ENCODE measurements around the gene SNAI1. TPM values are rescaled to one million over a fixed set of nuclear protein-coding genes. Genes with fewer than 3 reads are reported as not detected.

SNAI1 gene
- total RNA-seq, 1 experiment from 2014 or later, result 4.1 TPM

DNA sequence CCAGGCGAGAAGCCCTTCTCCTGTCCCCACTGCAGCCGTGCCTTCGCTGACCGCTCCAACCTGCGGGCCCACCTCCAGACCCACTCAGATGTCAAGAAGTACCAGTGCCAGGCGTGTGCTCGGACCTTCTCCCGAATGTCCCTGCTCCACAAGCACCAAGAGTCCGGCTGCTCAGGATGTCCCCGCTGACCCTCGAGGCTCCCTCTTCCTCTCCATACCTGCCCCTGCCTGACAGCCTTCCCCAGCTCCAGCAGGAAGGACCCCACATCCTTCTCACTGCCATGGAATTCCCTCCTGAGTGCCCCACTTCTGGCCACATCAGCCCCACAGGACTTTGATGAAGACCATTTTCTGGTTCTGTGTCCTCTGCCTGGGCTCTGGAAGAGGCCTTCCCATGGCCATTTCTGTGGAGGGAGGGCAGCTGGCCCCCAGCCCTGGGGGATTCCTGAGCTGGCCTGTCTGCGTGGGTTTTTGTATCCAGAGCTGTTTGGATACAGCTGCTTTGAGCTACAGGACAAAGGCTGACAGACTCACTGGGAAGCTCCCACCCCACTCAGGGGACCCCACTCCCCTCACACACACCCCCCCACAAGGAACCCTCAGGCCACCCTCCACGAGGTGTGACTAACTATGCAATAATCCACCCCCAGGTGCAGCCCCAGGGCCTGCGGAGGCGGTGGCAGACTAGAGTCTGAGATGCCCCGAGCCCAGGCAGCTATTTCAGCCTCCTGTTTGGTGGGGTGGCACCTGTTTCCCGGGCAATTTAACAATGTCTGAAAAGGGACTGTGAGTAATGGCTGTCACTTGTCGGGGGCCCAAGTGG, 5.3 kb downstream of the SNAI1 start:
- Histone ChIP-seq H3K4me3 (ENCODE audit: low read depth, low read length, poor library complexity, severe bottlenecking) (no peak overlapping the region), H3K9me3 (ENCODE audit: low read depth, low read length, poor library complexity, severe bottlenecking) (no peaks in the 10 kb centered on the region), H3K27me3 (replicated peaks; ENCODE audit: insufficient read depth, low read depth, low read length, poor library complexity) (no peaks in the 10 kb centered on the region), H3K4me1 (ENCODE audit: insufficient read depth, low read length, poor library complexity, severe bottlenecking) (peaks cover 30% of the 10 kb centered on the region), H3K27ac (ENCODE audit: low read depth, low read length, poor library complexity, severe bottlenecking) (peak overlapping the region; percentile 37), H3K36me3 (ENCODE audit: insufficient read depth, low read length, poor library complexity, severe bottlenecking) (no peaks in the 10 kb centered on the region)
- DNase-seq (ENCODE audit: low spot score), result no peak
- CTCF ChIA-PET, result no interaction called here
- POLR2A ChIA-PET (ENCODE audit: low non-redundant PET), result interaction anchor here (0.6 kb wide), 1 partner anchor 178 kb away, joined by 4 read pairs; no protein-coding TSS in a partner anchor
- TF ChIP-seq, protein P1, sequence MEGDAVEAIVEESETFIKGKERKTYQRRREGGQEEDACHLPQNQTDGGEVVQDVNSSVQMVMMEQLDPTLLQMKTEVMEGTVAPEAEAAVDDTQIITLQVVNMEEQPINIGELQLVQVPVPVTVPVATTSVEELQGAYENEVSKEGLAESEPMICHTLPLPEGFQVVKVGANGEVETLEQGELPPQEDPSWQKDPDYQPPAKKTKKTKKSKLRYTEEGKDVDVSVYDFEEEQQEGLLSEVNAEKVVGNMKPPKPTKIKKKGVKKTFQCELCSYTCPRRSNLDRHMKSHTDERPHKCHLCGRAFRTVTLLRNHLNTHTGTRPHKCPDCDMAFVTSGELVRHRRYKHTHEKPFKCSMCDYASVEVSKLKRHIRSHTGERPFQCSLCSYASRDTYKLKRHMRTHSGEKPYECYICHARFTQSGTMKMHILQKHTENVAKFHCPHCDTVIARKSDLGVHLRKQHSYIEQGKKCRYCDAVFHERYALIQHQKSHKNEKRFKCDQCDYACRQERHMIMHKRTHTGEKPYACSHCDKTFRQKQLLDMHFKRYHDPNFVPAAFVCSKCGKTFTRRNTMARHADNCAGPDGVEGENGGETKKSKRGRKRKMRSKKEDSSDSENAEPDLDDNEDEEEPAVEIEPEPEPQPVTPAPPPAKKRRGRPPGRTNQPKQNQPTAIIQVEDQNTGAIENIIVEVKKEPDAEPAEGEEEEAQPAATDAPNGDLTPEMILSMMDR (conservative IDR thresholded peaks at IDR 0.05; ENCODE audit: low read depth, low read length), result no peak
- TF ChIP-seq EZH2 (IDR thresholded peaks at IDR 0.05; ENCODE audit: borderline replicate concordance, low read depth, low read length, poor library complexity, severe bottlenecking), result no peak
- no TSS peak for BruUV-seq (replicated peaks)
- intact Hi-C loops (cut with micrococcal nuclease; ENCODE audit: unreplicated experiment), result no loop called here

DNA sequence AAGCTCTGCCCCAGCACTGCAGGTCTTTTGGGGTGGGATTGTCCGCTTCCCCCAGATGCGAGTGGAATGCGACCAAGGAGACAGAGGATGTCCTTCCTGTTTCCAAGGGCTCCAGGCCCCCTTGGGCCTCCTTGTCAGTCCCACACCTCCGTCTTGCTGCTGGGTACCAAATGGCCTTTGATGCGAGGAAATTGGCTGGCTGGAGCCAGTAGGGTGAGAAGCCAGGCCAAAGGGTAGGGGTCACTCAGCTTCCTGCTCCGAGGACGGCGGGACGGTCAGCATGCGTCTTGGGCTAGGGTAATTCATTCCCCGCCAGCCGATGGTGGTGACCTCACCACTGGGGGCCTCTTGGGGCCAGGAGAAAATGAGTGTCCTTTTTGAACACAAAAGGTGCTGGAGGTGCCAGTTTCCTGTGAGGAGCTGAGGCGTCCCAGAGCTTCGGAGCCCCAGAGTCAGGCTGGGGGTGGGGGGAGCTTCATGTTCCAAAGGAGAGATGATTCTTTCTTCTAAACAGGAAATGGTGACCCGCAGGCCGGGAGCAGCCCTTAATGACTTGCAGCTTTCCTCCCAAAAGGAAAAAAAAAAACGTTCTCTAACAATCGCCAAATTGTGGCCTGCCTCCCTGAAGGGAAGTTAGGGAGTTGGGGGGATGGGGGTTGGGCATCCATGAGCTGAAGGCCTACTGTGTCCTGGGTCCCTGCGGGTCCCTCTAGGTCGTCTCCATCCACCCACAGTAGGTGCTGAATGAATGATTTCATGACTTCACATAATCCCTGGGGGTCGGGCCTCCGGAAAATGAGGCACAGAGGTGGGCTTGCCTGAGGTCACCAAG, 6.7 kb downstream of the SNAI1 start:
- DNase-seq (ENCODE audit: low spot score), result peak; percentile 75
- H3K4me3 ChIP-seq (ENCODE audit: low read depth, low read length, poor library complexity, severe bottlenecking), result no peak overlapping the region
- TF ChIP-seq EZH2 (IDR thresholded peaks at IDR 0.05; ENCODE audit: borderline replicate concordance, low read depth, low read length, poor library complexity, severe bottlenecking), result no peak
- TF ChIP-seq, protein P1 (conservative IDR thresholded peaks at IDR 0.05; ENCODE audit: low read depth, low read length), result no peak
- no peaks in the 10 kb centered on the region for H3K27me3 ChIP-seq (replicated peaks; ENCODE audit: insufficient read depth, low read depth, low read length, poor library complexity)
- POLR2A ChIA-PET (ENCODE audit: low non-redundant PET), result interaction anchor here (0.6 kb wide), 2 partner anchors 76 to 1479 kb away, joined by 4 to 5 read pairs; no protein-coding TSS in a partner anchor
- no peaks in the 10 kb centered on the region for H3K9me3 ChIP-seq (ENCODE audit: low read depth, low read length, poor library complexity, severe bottlenecking)
- CTCF ChIA-PET, result interaction anchor here (0.6 kb wide), 1 partner anchor 76 kb away, joined by 3 read pairs; no protein-coding TSS in a partner anchor
- H3K4me1 ChIP-seq (ENCODE audit: insufficient read depth, low read length, poor library complexity, severe bottlenecking), result peaks cover 25% of the 10 kb centered on the region
- intact Hi-C loops (cut with micrococcal nuclease; ENCODE audit: unreplicated experiment), result no loop called here
- no TSS peak for BruUV-seq (replicated peaks)
- H3K36me3 ChIP-seq (ENCODE audit: insufficient read depth, low read length, poor library complexity, severe bottlenecking), result no peaks in the 10 kb centered on the region
- peak overlapping the region; percentile 47 for H3K27ac ChIP-seq (ENCODE audit: low read depth, low read length, poor library complexity, severe bottlenecking)

DNA sequence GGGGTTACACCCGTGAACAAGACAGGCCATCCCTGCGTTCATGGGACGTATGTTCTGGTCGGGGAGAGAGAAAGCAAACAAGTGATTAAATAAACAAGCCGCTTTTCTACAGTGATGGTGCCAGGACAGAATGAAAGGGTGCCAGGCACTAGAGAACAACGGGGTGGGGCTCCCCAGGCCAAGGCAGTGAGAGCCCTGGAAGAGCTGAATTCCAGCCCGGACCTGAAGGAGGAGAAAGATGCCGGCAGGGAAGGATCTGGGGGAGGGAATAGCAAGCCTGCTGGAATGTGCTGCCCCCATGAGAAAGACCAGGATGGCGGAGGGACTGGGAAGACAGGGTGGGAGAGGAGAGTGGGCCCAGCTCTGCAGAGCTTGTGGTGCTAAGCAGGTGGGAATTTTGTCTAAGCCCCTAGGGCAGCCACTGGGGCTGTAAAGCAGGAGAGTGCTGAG, 7.5 kb downstream of the SNAI1 start:
- H3K4me1 ChIP-seq (ENCODE audit: insufficient read depth, low read length, poor library complexity, severe bottlenecking), result peaks cover 22% of the 10 kb centered on the region
- H3K9me3 ChIP-seq (ENCODE audit: low read depth, low read length, poor library complexity, severe bottlenecking), result no peaks in the 10 kb centered on the region
- BruUV-seq (replicated peaks), result no TSS peak
- POLR2A ChIA-PET (ENCODE audit: low non-redundant PET), result no interaction called here
- no peaks in the 10 kb centered on the region for H3K27me3 ChIP-seq (replicated peaks; ENCODE audit: insufficient read depth, low read depth, low read length, poor library complexity)
- CTCF ChIA-PET, result no interaction called here
- TF ChIP-seq, protein P1 (conservative IDR thresholded peaks at IDR 0.05; ENCODE audit: low read depth, low read length), result no peak
- no peak for TF ChIP-seq EZH2 (IDR thresholded peaks at IDR 0.05; ENCODE audit: borderline replicate concordance, low read depth, low read length, poor library complexity, severe bottlenecking)
- H3K4me3 ChIP-seq (ENCODE audit: low read depth, low read length, poor library complexity, severe bottlenecking), result no peak overlapping the region
- peak overlapping the region; percentile 47 for H3K27ac ChIP-seq (ENCODE audit: low read depth, low read length, poor library complexity, severe bottlenecking)
- DNase-seq (ENCODE audit: low spot score), result no peak
- intact Hi-C loops (cut with micrococcal nuclease; ENCODE audit: unreplicated experiment), result no loop called here
- no peaks in the 10 kb centered on the region for H3K36me3 ChIP-seq (ENCODE audit: insufficient read depth, low read length, poor library complexity, severe bottlenecking)
